ENCODE results near the gene H1-8.

Gene H1-8

GRCh38 chr3:129534428-129535027 lies 8.4 kb upstream of the H1-8 start:
- H3K4me1 ChIP-seq = peaks cover 16% of the 10 kb centered on the region
- H2AFZ ChIP-seq = peak overlapping the region; percentile 6
- H3K27ac ChIP-seq = no peak overlapping the region
- no peaks in the 10 kb centered on the region for H3K27me3 ChIP-seq (ENCODE audit: control insufficient read depth, insufficient read depth, low read length)
- no peak overlapping the region for H3K4me2 ChIP-seq (ENCODE audit: low read length)
- no peaks in the 10 kb centered on the region for H3K79me2 ChIP-seq
- H3K4me3 ChIP-seq (ENCODE audit: low read depth, low read length) = no peak overlapping the region
- no peak for TF ChIP-seq CTCF (IDR thresholded peaks at IDR 0.05)
- no peak overlapping the region for H3K9ac ChIP-seq
- no peaks in the 10 kb centered on the region for H3K36me3 ChIP-seq (ENCODE audit: control insufficient read depth, insufficient read depth, low read length)
- no peaks in the 10 kb centered on the region for H3K9me3 ChIP-seq (ENCODE audit: control insufficient read depth, low read length)

DNA sequence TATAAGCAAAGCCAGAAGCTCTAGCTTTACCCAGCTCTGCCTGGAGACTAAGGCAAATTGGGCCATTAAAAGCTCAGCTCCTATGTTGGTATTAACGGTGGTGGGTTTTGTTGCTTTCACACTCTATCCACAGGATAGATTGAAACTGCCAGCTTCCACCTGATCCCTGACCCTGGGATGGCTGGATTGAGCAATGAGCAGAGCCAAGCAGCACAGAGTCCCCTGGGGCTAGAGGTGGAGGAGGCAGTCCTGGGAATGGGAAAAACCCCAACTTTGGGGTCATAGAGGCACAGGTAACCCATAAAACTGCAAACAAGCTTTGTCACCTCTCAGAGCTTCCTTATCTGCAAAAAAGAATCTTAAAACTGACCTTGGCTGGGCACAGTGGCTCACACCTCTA lies 7.9 kb upstream of the H1-8 start:
- Histone ChIP-seq H3K27ac (no peak overlapping the region), H3K36me3 (ENCODE audit: control insufficient read depth, insufficient read depth, low read length) (no peaks in the 10 kb centered on the region), H3K9ac (no peak overlapping the region), H3K4me3 (ENCODE audit: low read depth, low read length) (no peak overlapping the region), H2AFZ (no peak overlapping the region), H3K79me2 (no peaks in the 10 kb centered on the region), H3K4me1 (peaks cover 16% of the 10 kb centered on the region), H3K27me3 (ENCODE audit: control insufficient read depth, insufficient read depth, low read length) (no peaks in the 10 kb centered on the region), H3K4me2 (ENCODE audit: low read length) (no peak overlapping the region), H3K9me3 (ENCODE audit: control insufficient read depth, low read length) (no peaks in the 10 kb centered on the region)
- no peak for TF ChIP-seq CTCF (IDR thresholded peaks at IDR 0.05)

DNA sequence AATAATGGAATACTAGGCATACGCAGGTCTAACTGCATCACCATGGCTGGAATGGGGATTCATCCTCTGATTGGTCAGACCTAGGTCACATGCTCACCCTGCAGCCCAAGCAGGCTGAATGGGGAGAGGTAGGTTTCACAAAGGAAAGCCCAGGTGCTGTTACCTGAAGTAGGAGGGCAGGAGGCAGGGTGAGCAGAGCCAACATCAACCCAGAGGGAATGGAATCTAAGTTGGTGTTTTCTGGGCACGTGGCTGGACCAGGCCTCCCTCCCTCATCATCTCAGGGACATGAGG lies 6.7 kb upstream of the H1-8 start:
- no peak overlapping the region for H3K4me3 ChIP-seq (ENCODE audit: low read depth, low read length)
- TF ChIP-seq CTCF (IDR thresholded peaks at IDR 0.05) = no peak
- peaks cover 16% of the 10 kb centered on the region for H3K4me1 ChIP-seq
- H3K9me3 ChIP-seq (ENCODE audit: control insufficient read depth, low read length) = no peaks in the 10 kb centered on the region
- no peaks in the 10 kb centered on the region for H3K79me2 ChIP-seq
- H2AFZ ChIP-seq = peak overlapping the region; percentile 52
- H3K27me3 ChIP-seq (ENCODE audit: control insufficient read depth, insufficient read depth, low read length) = no peaks in the 10 kb centered on the region
- no peak overlapping the region for H3K27ac ChIP-seq
- H3K9ac ChIP-seq = no peak overlapping the region
- H3K36me3 ChIP-seq (ENCODE audit: control insufficient read depth, insufficient read depth, low read length) = no peaks in the 10 kb centered on the region
- no peak overlapping the region for H3K4me2 ChIP-seq (ENCODE audit: low read length)

- Histone ChIP-seq H3K36me3 (ENCODE audit: control insufficient read depth, insufficient read depth, low read length) (no peaks in the 10 kb centered on the region), H3K9ac (no peak overlapping the region), H3K4me3 (ENCODE audit: low read depth, low read length) (no peak overlapping the region), H3K9me3 (ENCODE audit: control insufficient read depth, low read length) (no peaks in the 10 kb centered on the region), H3K4me2 (ENCODE audit: low read length) (no peak overlapping the region), H3K4me1 (peaks cover 16% of the 10 kb centered on the region), H3K79me2 (no peaks in the 10 kb centered on the region), H2AFZ (no peak overlapping the region), H3K27ac (no peak overlapping the region), H3K27me3 (ENCODE audit: control insufficient read depth, insufficient read depth, low read length) (no peaks in the 10 kb centered on the region)
- no peak for TF ChIP-seq CTCF (IDR thresholded peaks at IDR 0.05)
Observed at GRCh38 chr3:129536804-129537203, 6.2 kb upstream of the H1-8 start.

DNA sequence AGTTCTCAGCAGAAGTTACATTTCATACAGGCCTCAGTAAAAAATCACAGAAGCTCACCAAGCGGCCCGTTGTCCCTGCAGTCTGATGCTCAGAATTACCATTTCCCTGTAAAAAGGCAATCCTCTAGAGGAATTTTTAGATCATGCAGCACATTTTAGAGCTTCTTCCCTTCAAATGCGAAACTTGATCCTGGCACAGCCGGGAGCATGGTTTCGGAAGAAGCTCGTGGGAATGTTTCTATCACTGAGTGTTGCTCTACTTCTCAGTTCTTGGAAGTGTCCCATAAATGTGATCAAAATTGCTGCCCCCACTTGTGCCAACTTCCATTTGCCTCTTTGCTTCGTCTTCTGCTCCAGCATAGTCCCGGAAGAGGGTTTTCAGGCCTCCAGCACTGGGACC lies 3.8 kb upstream of the H1-8 start:
- H3K4me2 ChIP-seq (ENCODE audit: low read length) = no peak overlapping the region
- H3K79me2 ChIP-seq = no peaks in the 10 kb centered on the region
- H3K9ac ChIP-seq = no peak overlapping the region
- H3K27ac ChIP-seq = no peak overlapping the region
- no peaks in the 10 kb centered on the region for H3K36me3 ChIP-seq (ENCODE audit: control insufficient read depth, insufficient read depth, low read length)
- no peaks in the 10 kb centered on the region for H3K27me3 ChIP-seq (ENCODE audit: control insufficient read depth, insufficient read depth, low read length)
- TF ChIP-seq CTCF (IDR thresholded peaks at IDR 0.05) = no peak
- H2AFZ ChIP-seq = no peak overlapping the region
- no peak overlapping the region for H3K4me3 ChIP-seq (ENCODE audit: low read depth, low read length)
- peaks cover 14% of the 10 kb centered on the region for H3K4me1 ChIP-seq
- no peaks in the 10 kb centered on the region for H3K9me3 ChIP-seq (ENCODE audit: control insufficient read depth, low read length)
